ENCODE data around the gene PRPF4.
"Not testable (repeated sequence)": the region's sequence is repeated elsewhere in the genome, so short reads cannot be mapped to it uniquely, and the experiment has no call there.

PRPF4 gene

GRCh38 chr9:113269355-113269754, 6.1 kb upstream of the PRPF4 start:
- no peak for DNase-seq

GRCh38 chr9:113269871-113270270, 5.6 kb upstream of the PRPF4 start:
- no peak for DNase-seq

GRCh38 chr9:113274474-113275156, 843 bp upstream of the PRPF4 start:
- peak; percentile 11 for DNase-seq

- DNase-seq, result no peak
Observed at GRCh38 chr9:113278840-113279239, 3.4 kb downstream of the PRPF4 start.

GRCh38 chr9:113281356-113281755, 5.9 kb downstream of the PRPF4 start:
- DNase-seq, result no peak

GRCh38 chr9:113289091-113289490, 13.6 kb downstream of the PRPF4 start:
- DNase-seq, result no peak

GRCh38 chr9:113290052-113290607, 14.7 kb downstream of the PRPF4 start:
- no peak for DNase-seq

GRCh38 chr9:113293285-113293878, 17.9 kb downstream of the PRPF4 start:
- DNase-seq, result no peak

- not testable (repeated sequence) for DNase-seq
Observed at GRCh38 chr9:113296247-113296646, 20.8 kb downstream of the PRPF4 start.

GRCh38 chr9:113296796-113297558, 21.5 kb downstream of the PRPF4 start:
- DNase-seq, result no peak

- no peak for DNase-seq
Observed at GRCh38 chr9:113298311-113298710, 22.9 kb downstream of the PRPF4 start.

- no peak for DNase-seq
Observed at GRCh38 chr9:113298924-113299770, 23.7 kb downstream of the PRPF4 start.

GRCh38 chr9:113299800-113300292, 24.4 kb downstream of the PRPF4 start:
- peak; percentile 50 for DNase-seq

- DNase-seq, result no peak
Observed at GRCh38 chr9:113301548-113301947, 26.1 kb downstream of the PRPF4 start.

- DNase-seq, result no peak
Observed at GRCh38 chr9:113302792-113303418, 27.4 kb downstream of the PRPF4 start, which contains the start of gene RNF183. Gene RNF183, minus strand, starts transcription at chr9:113303376. Its CDS starts 5,192 bp downstream, at chr9:113298184.

- no peak for DNase-seq
Observed at GRCh38 chr9:113306566-113306965, 31.1 kb downstream of the PRPF4 start.

- no peak for DNase-seq
Observed at GRCh38 chr9:113307396-113307975, 32.0 kb downstream of the PRPF4 start.

GRCh38 chr9:113309204-113309813, 33.9 kb downstream of the PRPF4 start:
- DNase-seq, result no peak

GRCh38 chr9:113310538-113310937, 35.1 kb downstream of the PRPF4 start:
- no peak for DNase-seq

- DNase-seq, result no peak
Observed at GRCh38 chr9:113311961-113312360, 36.5 kb downstream of the PRPF4 start.

- no peak for DNase-seq
Observed at GRCh38 chr9:113313261-113313660, 37.8 kb downstream of the PRPF4 start.

Data from GDM1 (cell line).